NB4 (cell line): ENCODE data around the gene SRMS.

Experiments
- POLR2A ChIP-seq: IDR thresholded peaks from 2 replicates; pipeline ENCODE4 v1.6.1; 2011; ENCODE audit warnings: mild to moderate bottlenecking; ENCODE audit not compliant: insufficient read length; ENCODE audit errors: extremely low read depth
- TF ChIP-seq, protein P1 (sequence below): IDR thresholded peaks from one replicate; pipeline ENCODE4 v1.5.1; 2012; ENCODE audit warnings: low read depth, low read length
- TF ChIP-seq, protein P2 (sequence below): IDR thresholded peaks from 2 replicates; pipeline ENCODE4 v1.6.1; 2011; ENCODE audit warnings: low read depth, low read length

DNA sequence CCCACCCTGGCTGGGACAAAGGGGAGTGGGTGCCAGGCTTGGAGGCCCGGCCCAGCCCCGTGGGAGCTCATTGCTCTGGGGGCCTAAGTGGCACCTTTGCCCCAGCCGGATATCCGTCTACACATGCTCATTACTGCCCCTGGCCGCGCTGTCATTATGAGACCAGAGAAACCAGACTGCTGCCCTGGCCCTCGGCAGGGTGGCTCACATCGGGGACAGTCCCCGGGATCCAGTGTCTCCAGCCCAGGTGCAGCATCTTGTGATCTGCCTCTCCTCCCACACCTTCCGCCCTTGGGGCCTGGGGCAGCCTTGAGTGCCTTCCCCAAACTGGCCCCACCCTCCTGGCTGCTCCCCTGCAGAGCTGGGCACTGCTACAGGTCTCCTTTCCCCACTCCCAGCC is 4.9 kb downstream of the SRMS start:
- no peak for TF ChIP-seq POLR2A
- TF ChIP-seq, protein P1, sequence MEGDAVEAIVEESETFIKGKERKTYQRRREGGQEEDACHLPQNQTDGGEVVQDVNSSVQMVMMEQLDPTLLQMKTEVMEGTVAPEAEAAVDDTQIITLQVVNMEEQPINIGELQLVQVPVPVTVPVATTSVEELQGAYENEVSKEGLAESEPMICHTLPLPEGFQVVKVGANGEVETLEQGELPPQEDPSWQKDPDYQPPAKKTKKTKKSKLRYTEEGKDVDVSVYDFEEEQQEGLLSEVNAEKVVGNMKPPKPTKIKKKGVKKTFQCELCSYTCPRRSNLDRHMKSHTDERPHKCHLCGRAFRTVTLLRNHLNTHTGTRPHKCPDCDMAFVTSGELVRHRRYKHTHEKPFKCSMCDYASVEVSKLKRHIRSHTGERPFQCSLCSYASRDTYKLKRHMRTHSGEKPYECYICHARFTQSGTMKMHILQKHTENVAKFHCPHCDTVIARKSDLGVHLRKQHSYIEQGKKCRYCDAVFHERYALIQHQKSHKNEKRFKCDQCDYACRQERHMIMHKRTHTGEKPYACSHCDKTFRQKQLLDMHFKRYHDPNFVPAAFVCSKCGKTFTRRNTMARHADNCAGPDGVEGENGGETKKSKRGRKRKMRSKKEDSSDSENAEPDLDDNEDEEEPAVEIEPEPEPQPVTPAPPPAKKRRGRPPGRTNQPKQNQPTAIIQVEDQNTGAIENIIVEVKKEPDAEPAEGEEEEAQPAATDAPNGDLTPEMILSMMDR = no peak
- TF ChIP-seq, protein P2, sequence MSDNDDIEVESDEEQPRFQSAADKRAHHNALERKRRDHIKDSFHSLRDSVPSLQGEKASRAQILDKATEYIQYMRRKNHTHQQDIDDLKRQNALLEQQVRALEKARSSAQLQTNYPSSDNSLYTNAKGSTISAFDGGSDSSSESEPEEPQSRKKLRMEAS = no peak
